ENCODE results near the gene COMMD3.

The COMMD3 gene

DNA sequence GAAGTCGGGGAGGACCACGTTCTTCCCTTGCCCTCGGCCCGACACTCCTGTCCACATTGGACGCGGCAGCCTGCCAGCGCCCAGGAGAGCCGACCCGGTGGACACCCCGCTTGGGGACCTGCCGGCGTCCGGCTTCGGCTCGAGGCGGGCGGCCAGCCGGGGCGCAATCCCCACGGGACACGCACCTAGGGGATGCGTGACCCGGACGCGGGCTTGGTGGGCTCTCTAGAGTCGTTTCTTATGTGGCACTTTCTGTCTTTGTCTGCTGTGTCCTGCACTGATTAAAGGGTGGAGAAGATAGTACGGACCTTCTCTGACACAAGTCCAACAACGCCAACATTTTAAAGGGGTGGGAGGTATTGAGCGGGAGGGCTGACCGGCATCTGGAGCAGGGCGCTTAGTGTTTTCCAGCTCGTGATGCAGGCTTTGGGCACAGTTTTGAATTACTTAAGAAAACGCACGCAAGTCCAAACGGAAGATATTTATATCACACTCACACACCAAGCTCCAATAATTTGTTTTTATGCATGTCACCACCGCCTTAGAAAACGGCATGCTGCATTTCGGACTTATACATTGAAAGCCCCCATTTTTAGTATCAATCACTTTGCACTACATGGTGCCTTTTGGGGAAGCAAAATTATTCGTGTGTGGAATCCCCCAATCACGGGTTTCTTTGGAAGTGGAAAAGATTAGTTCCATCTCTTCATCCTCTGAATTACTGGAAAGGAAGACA is 25.2 kb downstream of the COMMD3 start:
- Histone ChIP-seq H3K4me3 (ENCODE audit: low read length) (peak overlapping the region; percentile 84), H3K4me1 (ENCODE audit: control insufficient read depth, insufficient read depth, low read length) (peaks cover 12% of the 10 kb centered on the region), H3K27me3 (replicated peaks; ENCODE audit: control insufficient read depth, insufficient read depth, low read length) (peaks cover 80% of the 10 kb centered on the region), H3K9ac (ENCODE audit: low read length) (peak overlapping the region; percentile 96), H3K36me3 (ENCODE audit: control insufficient read depth, insufficient read depth, low read length, severe bottlenecking) (no peaks in the 10 kb centered on the region), H3K9me3 (ENCODE audit: control insufficient read depth, low read length) (peaks cover 22% of the 10 kb centered on the region)
- peak; percentile 40 for DNase-seq (ENCODE audit: low read depth)

DNA sequence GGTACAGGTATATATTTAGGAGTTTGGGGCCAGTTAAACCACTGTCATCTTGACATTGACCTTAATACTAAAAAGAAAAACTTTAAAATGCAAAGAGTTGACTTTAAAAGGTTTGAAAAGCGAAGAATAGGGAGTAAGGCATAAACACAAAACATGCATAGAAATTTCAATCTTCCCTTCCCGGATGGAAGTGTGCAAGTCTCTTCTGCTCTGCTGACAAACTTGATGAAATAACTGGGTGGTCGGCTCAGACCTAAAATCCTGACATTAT is 25.7 kb downstream of the COMMD3 start:
- Histone ChIP-seq H3K36me3 (ENCODE audit: control insufficient read depth, insufficient read depth, low read length, severe bottlenecking) (no peaks in the 10 kb centered on the region), H3K27me3 (replicated peaks; ENCODE audit: control insufficient read depth, insufficient read depth, low read length) (peaks cover 80% of the 10 kb centered on the region), H3K4me1 (ENCODE audit: control insufficient read depth, insufficient read depth, low read length) (peaks cover 12% of the 10 kb centered on the region), H3K9me3 (ENCODE audit: control insufficient read depth, low read length) (peaks cover 23% of the 10 kb centered on the region), H3K4me3 (ENCODE audit: low read length) (no peak overlapping the region), H3K9ac (ENCODE audit: low read length) (no peak overlapping the region)
- DNase-seq (ENCODE audit: low read depth): no peak

DNA sequence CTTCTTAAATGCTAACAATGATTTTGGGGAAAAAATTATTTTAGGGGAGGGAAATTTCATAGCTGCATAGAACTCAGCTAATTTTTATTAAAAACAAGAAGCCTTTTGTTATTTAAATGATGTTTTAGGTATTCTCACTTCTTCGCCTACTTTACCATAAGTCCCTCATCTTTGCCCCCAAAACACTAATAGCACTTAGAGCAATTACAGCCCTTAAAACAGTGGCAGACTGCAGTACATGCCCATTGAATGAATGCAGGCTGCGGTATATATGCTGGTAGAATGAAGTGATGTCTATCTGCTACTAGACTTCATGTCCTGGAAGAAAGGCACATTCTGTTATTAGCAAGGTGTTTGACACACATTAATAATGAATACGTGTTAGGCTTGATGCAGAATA is 26.2 kb downstream of the COMMD3 start:
- Histone ChIP-seq H3K4me3 (ENCODE audit: low read length) (no peak overlapping the region), H3K36me3 (ENCODE audit: control insufficient read depth, insufficient read depth, low read length, severe bottlenecking) (no peaks in the 10 kb centered on the region), H3K9me3 (ENCODE audit: control insufficient read depth, low read length) (peaks cover 18% of the 10 kb centered on the region), H3K27me3 (replicated peaks; ENCODE audit: control insufficient read depth, insufficient read depth, low read length) (peaks cover 79% of the 10 kb centered on the region), H3K4me1 (ENCODE audit: control insufficient read depth, insufficient read depth, low read length) (peaks cover 12% of the 10 kb centered on the region), H3K9ac (ENCODE audit: low read length) (no peak overlapping the region)
- DNase-seq (ENCODE audit: low read depth): no peak

DNA sequence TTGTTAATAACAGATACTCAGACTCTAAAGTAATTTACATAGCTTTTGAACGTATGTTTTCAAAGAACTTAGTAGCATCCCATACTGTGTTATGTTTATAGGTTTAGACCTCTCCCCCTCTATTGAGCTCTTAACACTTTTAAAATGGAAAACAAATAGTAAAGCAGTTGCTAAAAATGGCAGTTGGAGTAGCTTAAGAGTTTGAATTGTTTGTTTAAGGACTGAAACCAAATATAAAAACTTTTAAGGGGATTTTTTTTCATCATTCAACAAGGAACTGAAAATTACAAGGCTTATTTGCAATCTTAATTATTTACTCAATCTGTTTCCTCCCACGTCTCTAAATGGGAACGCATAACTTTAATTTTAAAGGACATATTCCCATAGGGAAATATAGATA is 27.5 kb downstream of the COMMD3 start:
- Histone ChIP-seq H3K9me3 (ENCODE audit: control insufficient read depth, low read length) (peaks cover 16% of the 10 kb centered on the region), H3K27me3 (replicated peaks; ENCODE audit: control insufficient read depth, insufficient read depth, low read length) (peaks cover 73% of the 10 kb centered on the region), H3K9ac (ENCODE audit: low read length) (no peak overlapping the region), H3K36me3 (ENCODE audit: control insufficient read depth, insufficient read depth, low read length, severe bottlenecking) (no peaks in the 10 kb centered on the region), H3K4me3 (ENCODE audit: low read length) (no peak overlapping the region), H3K4me1 (ENCODE audit: control insufficient read depth, insufficient read depth, low read length) (peaks cover 12% of the 10 kb centered on the region)
- DNase-seq (ENCODE audit: low read depth): no peak

DNA sequence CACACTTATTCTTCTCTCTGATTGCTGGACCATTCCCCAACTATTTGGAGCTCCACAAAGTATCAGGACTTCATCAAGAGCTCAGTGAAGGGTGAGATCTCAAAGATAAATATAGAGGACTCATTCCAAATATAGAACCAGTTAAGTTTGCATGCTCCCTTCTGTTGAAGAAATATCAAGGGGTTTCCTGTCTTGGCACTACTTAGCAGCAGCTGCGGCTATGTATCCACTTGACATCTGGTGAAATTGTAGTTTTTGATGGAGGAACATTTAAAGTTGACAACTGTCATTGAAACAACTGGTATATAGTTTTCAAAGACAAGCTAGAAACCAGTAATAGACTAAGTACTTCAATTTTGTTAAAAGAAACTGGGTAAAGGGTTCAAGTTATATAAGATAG is 28.1 kb downstream of the COMMD3 start:
- H3K4me3 ChIP-seq (ENCODE audit: low read length): no peak overlapping the region
- no peak for DNase-seq (ENCODE audit: low read depth)
- H3K36me3 ChIP-seq (ENCODE audit: control insufficient read depth, insufficient read depth, low read length, severe bottlenecking): no peaks in the 10 kb centered on the region
- peaks cover 12% of the 10 kb centered on the region for H3K4me1 ChIP-seq (ENCODE audit: control insufficient read depth, insufficient read depth, low read length)
- no peak overlapping the region for H3K9ac ChIP-seq (ENCODE audit: low read length)
- H3K9me3 ChIP-seq (ENCODE audit: control insufficient read depth, low read length): peaks cover 16% of the 10 kb centered on the region
- H3K27me3 ChIP-seq (replicated peaks; ENCODE audit: control insufficient read depth, insufficient read depth, low read length): peaks cover 68% of the 10 kb centered on the region

DNA sequence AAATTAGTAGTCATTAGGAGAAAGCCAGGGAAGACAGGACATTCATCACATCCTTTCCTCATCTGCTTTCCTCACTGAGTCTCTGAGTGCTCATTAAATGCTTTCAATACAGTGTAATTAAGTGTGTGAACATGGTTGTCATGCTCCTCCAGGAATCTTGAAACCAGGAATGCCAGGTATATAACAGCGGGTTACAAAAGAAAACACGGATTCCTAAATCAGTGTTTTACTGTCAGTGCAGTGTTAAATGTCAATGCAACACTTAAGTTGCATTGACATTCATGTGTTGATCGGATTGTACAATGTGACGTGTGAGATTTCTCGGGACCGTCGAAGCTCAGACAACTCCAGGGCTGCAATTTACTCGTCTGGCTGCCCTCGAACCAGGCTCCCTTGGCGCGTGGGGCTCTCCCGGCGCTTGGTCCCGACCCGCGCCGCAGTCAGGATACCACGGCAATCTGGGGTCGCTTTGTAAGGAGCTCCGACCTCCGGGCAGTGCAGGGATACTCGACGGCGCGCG is 28.7 kb downstream of the COMMD3 start:
- H3K27me3 ChIP-seq (replicated peaks; ENCODE audit: control insufficient read depth, insufficient read depth, low read length): peaks cover 63% of the 10 kb centered on the region
- H3K4me1 ChIP-seq (ENCODE audit: control insufficient read depth, insufficient read depth, low read length): peaks cover 8% of the 10 kb centered on the region
- H3K36me3 ChIP-seq (ENCODE audit: control insufficient read depth, insufficient read depth, low read length, severe bottlenecking): no peaks in the 10 kb centered on the region
- peak overlapping the region; percentile 32 for H3K4me3 ChIP-seq (ENCODE audit: low read length)
- no peak overlapping the region for H3K9ac ChIP-seq (ENCODE audit: low read length)
- no peak for DNase-seq (ENCODE audit: low read depth)
- peaks cover 16% of the 10 kb centered on the region for H3K9me3 ChIP-seq (ENCODE audit: control insufficient read depth, low read length)

DNA sequence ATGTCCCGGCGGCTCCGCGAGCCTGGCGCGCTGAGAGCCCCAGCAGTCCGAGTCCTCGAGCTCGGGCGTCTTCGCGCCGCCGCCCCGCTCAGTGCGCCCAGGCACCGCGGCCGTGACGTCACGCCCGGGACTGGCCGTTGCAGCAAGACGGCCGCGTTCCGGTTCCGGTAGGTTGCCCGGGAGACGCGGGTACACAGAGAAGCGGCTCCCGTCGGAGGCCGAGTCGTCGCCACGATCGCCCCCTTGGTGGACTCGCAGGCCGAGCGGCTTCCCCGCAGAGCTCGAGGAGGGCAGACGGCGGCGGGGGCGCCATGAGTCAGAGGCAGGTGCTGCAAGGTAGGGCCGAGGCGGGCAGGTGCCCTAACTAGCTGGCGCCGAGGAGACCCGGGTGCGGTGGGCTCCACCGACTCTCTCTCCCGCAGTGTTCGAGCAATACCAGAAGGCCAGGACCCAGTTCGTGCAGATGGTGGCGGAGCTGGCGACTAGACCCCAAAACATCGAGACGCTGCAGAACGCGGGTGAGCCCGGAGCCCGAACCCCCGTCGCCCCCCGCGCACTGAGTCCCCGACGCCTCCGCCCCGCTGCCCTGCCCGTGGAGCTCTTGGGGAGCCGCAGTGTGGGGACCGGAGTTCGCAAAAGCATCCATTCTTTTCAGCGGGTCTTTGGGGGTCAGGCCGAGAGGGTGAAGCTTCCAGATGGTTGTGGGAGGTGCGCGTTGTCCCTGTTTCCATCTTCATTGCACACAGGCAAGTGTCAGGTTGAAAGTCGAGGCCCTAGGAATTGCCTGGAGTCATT is 29.3 kb downstream of the COMMD3 start, which contains the start of gene SPAG6:
Gene SPAG6, plus strand, starts transcription at position 196 of the 795 bp plus-strand sequence. Its CDS starts 116 bp downstream, at position 312.
- Histone ChIP-seq H3K4me1 (ENCODE audit: control insufficient read depth, insufficient read depth, low read length) (peaks cover 6% of the 10 kb centered on the region), H3K36me3 (ENCODE audit: control insufficient read depth, insufficient read depth, low read length, severe bottlenecking) (no peaks in the 10 kb centered on the region), H3K9ac (ENCODE audit: low read length) (no peak within 1 kb of the TSS), H3K9me3 (ENCODE audit: control insufficient read depth, low read length) (peaks cover 16% of the 10 kb centered on the region), H3K4me3 (ENCODE audit: low read length) (peak within 1 kb of the TSS; percentile 32), H3K27me3 (replicated peaks; ENCODE audit: control insufficient read depth, insufficient read depth, low read length) (peaks cover 63% of the 10 kb centered on the region)
- no peak for DNase-seq (ENCODE audit: low read depth)

DNA sequence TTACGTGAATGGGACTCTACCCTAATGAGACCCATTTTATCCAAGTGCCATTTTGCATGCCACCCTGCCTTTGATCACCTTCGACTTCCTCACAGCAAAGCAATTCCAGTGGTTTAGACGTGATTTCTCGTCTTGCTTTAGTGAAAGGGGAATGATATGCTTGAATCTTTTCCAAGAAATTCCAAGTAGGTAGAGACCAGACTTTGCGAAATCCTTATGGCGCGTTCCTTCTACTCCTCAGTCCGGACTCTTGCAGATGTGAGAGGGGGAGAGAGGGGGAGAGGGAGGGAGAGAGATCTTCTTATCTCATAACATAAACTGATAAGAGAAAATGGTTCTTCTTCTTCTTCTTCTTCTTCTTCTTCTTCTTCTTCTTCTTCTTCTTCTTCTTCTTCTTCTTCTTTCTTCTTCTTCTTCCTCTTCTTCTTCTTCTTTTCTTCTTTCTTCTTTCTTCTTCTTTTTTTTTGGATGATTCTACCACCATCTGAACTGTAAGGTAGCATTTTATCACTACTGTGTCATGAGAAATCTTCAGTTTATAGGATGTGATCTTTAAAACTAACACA is 30.0 kb downstream of the COMMD3 start:
- Histone ChIP-seq H3K27me3 (replicated peaks; ENCODE audit: control insufficient read depth, insufficient read depth, low read length) (peaks cover 63% of the 10 kb centered on the region), H3K36me3 (ENCODE audit: control insufficient read depth, insufficient read depth, low read length, severe bottlenecking) (no peaks in the 10 kb centered on the region), H3K9me3 (ENCODE audit: control insufficient read depth, low read length) (peaks cover 16% of the 10 kb centered on the region), H3K9ac (ENCODE audit: low read length) (no peak overlapping the region), H3K4me3 (ENCODE audit: low read length) (no peak overlapping the region), H3K4me1 (ENCODE audit: control insufficient read depth, insufficient read depth, low read length) (peaks cover 5% of the 10 kb centered on the region)
- no peak for DNase-seq (ENCODE audit: low read depth)

DNA sequence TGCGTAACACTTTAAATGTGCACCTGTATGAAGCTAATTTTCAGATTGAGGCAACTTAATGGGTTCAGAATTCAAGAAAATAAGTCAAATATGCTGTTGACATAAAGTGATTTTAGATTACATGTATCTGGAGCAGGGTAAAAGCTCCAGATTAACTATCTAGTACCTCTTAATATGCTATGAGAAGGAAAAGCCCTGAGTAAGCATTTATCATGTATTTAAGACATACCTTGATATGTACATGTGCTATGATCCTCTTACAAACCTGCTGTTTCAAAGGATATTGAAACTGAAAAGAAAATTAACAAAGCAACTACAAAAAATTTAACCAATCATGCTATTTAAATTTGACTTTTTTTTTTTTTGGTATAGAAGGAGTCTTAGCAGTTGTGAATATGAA is 33.6 kb downstream of the COMMD3 start:
- no peak for DNase-seq (ENCODE audit: low read depth)
- no peak overlapping the region for H3K9ac ChIP-seq (ENCODE audit: low read length)
- peaks cover 33% of the 10 kb centered on the region for H3K27me3 ChIP-seq (replicated peaks; ENCODE audit: control insufficient read depth, insufficient read depth, low read length)

DNA sequence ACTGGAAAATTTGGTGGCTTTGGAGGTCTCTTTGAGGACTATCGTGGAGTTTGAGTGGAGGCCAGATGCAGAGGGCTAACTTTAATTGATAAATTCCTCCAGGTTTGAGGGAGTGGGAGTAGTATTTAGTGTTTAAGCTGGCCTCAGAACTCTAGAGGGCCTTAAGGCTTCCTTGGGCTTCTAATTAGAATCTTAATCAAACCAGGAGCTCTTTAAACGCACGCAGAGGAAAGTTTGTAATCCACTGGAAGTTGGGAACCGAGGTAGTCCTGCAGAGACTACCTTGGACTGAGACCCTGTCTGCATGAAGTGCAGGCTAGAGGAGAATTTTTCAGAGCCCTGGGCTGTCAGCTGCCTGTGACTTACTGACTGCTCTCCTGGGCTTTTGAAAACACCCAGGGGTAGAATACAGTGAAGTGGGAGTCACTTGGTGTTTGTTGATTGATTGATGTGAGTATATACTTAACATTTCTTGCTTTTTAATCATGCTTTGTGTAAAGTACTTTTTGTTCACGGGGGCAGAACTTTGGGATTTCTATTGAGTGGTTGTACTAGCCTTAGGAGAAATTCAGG is 35.0 kb downstream of the COMMD3 start:
- Histone ChIP-seq H3K36me3 (ENCODE audit: control insufficient read depth, insufficient read depth, low read length, severe bottlenecking) (no peaks in the 10 kb centered on the region), H3K4me3 (ENCODE audit: low read length) (no peak overlapping the region), H3K4me1 (ENCODE audit: control insufficient read depth, insufficient read depth, low read length) (no peaks in the 10 kb centered on the region), H3K9ac (ENCODE audit: low read length) (no peak overlapping the region), H3K27me3 (replicated peaks; ENCODE audit: control insufficient read depth, insufficient read depth, low read length) (peaks cover 18% of the 10 kb centered on the region), H3K9me3 (ENCODE audit: control insufficient read depth, low read length) (peaks cover 3% of the 10 kb centered on the region)
- no peak for DNase-seq (ENCODE audit: low read depth)

More for the DNA sequence above, 33.6 kb downstream of the COMMD3 start:
- no peaks in the 10 kb centered on the region for H3K36me3 ChIP-seq (ENCODE audit: control insufficient read depth, insufficient read depth, low read length, severe bottlenecking)
- H3K4me3 ChIP-seq (ENCODE audit: low read length): no peak overlapping the region
- peaks cover 16% of the 10 kb centered on the region for H3K9me3 ChIP-seq (ENCODE audit: control insufficient read depth, low read length)
- no peaks in the 10 kb centered on the region for H3K4me1 ChIP-seq (ENCODE audit: control insufficient read depth, insufficient read depth, low read length)

DNA sequence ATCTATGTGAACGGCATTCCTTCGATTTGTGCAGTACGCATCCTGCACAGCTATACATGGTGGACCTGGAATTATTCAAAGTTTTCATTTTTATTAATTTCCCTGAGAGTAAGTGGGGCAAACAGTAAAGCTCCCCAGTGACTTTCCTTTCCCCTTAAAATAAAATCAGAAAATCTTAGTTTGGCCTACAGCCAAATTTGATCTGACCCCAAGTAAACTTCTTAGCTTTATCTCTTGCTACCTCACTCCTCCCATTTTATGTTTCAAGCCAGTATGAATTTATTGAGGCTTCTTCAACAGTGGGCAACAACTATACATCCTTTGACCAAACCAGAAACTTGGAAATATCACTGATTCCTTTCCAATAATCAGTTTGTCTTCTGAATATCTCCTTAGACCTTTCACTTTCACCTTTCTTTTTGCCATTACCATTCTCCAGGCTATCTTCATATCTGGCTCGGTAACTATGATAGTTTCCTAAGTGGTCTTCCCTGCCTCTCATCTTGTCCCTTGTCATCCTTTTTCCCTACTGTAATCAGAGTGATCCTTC is 40.2 kb downstream of the COMMD3 start:
- H3K9me3 ChIP-seq (ENCODE audit: control insufficient read depth, low read length): no peaks in the 10 kb centered on the region
- H3K4me3 ChIP-seq (ENCODE audit: low read length): no peak overlapping the region
- H3K4me1 ChIP-seq (ENCODE audit: control insufficient read depth, insufficient read depth, low read length): no peaks in the 10 kb centered on the region
- H3K9ac ChIP-seq (ENCODE audit: low read length): no peak overlapping the region
- DNase-seq (ENCODE audit: low read depth): no peak
- H3K36me3 ChIP-seq (ENCODE audit: control insufficient read depth, insufficient read depth, low read length, severe bottlenecking): no peaks in the 10 kb centered on the region
- H3K27me3 ChIP-seq (replicated peaks; ENCODE audit: control insufficient read depth, insufficient read depth, low read length): no peaks in the 10 kb centered on the region
